Fibroblast of villous mesenchyme (primary cell): Measurements from ENCODE around the gene ACOX2. TPM values are rescaled to one million over a fixed set of nuclear protein-coding genes. Genes with fewer than 3 reads are reported as not detected.

Experiments
- DNase-seq: peaks from one replicate; pipeline ENCODE4 v3.0.0-alpha.2; 2010; ENCODE audit warnings: low read depth
- H3K4me3 ChIP-seq: 2 replicates; pipeline ENCODE4 v1.5.1; 2011; ENCODE audit warnings: low read depth, mild to moderate bottlenecking, low read length
- CTCF ChIP-seq: IDR thresholded peaks from 2 replicates; pipeline ENCODE4 v1.5.1; 2012; ENCODE audit warnings: low read depth, mild to moderate bottlenecking, low read length; ENCODE audit not compliant: insufficient read depth
- total RNA-seq: library from RNA; depleted of rRNA; stranded (reverse); fragments of >200 nt; gene quantifications from 2 replicates; pipeline ENCODE4 v1.2.3, GENCODE V29; 2012

ACOX2 gene
- total RNA-seq, 1 donor: 12.1 TPM

- no peak for DNase-seq
- no peak for TF ChIP-seq CTCF
- H3K4me3 ChIP-seq: no peak overlapping the region
Observed at GRCh38 chr3:58521917-58522631, 14.9 kb downstream of the ACOX2 start.

GRCh38 chr3:58521336-58521670, 15.7 kb downstream of the ACOX2 start:
- TF ChIP-seq CTCF: no peak
- no peak overlapping the region for H3K4me3 ChIP-seq
- no peak for DNase-seq

GRCh38 chr3:58520403-58521335, 16.3 kb downstream of the ACOX2 start:
- no peak overlapping the region for H3K4me3 ChIP-seq
- DNase-seq: no peak
- TF ChIP-seq CTCF: no peak

- DNase-seq: no peak
- no peak overlapping the region for H3K4me3 ChIP-seq
- no peak for TF ChIP-seq CTCF
Observed at GRCh38 chr3:58519668-58520402, 17.2 kb downstream of the ACOX2 start.

- no peak for DNase-seq
- TF ChIP-seq CTCF: no peak
- no peak overlapping the region for H3K4me3 ChIP-seq
Observed at GRCh38 chr3:58518291-58518789, 18.6 kb downstream of the ACOX2 start.

GRCh38 chr3:58514405-58514804, 22.6 kb downstream of the ACOX2 start:
- no peak for TF ChIP-seq CTCF
- DNase-seq: no peak
- no peak overlapping the region for H3K4me3 ChIP-seq
